Heart right ventricle (tissue), 16 donors: ENCODE measurements around the gene RAPGEF2. TPM values are rescaled to one million over a fixed set of nuclear protein-coding genes. Genes with fewer than 3 reads are reported as not detected.

Experiments used
- ATAC-seq, 8 donors: fragments of 200-7000 bp; cut with Tn5 transposase; one replicate each; pipeline ENCODE4 v1.9.1; 2020; ENCODE audit warnings: mild to moderate bottlenecking in 8 of 8, moderate library complexity in 8 of 8, moderate number of reproducible peaks in 1 of 8
- DNase-seq, 2 donors: peaks; one replicate each; pipeline ENCODE4 v3.0.0-alpha.2; 2020
- H3K27ac ChIP-seq, 10 donors: fragments of 200-600 bp; sonication (generic) in 2 of 10; one replicate each; pipeline versions ENCODE4 v1.5.0 to v1.8.0; 2020 to 2022; ENCODE audit warnings: mild to moderate bottlenecking in 3 of 10
- H3K27me3 ChIP-seq, 7 donors: fragments of 200-600 bp; one replicate each; pipeline ENCODE4 v1.8.0; 2021 to 2022; ENCODE audit warnings: mild to moderate bottlenecking in 2 of 7
- H3K36me3 ChIP-seq, 9 donors: fragments of 200-600 bp; sonication (generic) in 1 of 9; one replicate each; pipeline versions ENCODE4 v1.5.0 to v1.8.0; 2020 to 2022; ENCODE audit warnings: mild to moderate bottlenecking in 2 of 9
- H3K4me1 ChIP-seq, 9 donors: fragments of 200-600 bp; sonication (generic) in 1 of 9; one replicate each; pipeline versions ENCODE4 v1.5.0 to v1.8.0; 2020 to 2022; ENCODE audit warnings: mild to moderate bottlenecking in 4 of 9
- H3K4me3 ChIP-seq, 10 donors: fragments of 200-600 bp; sonication (generic) in 2 of 10; one replicate each; pipeline versions ENCODE4 v1.5.0 to v1.8.0; 2020 to 2022; ENCODE audit warnings: mild to moderate bottlenecking in 7 of 10, moderate library complexity in 2 of 10
- H3K9me3 ChIP-seq, 11 donors: fragments of 200-600 bp in 10 of 11; sonication (generic) in 2 of 11; one replicate each; pipeline versions ENCODE4 v1.5.0 to v1.8.0; 2013 to 2022; ENCODE audit warnings: mild to moderate bottlenecking in 2 of 11, control low read depth in 1 of 11, moderate library complexity in 1 of 11
- CTCF ChIP-seq, 9 donors: fragments of 200-600 bp; sonication (generic) in 2 of 9; IDR thresholded peaks; one replicate each; pipeline versions ENCODE4 v1.5.0 to v1.8.0; 2021 to 2022; ENCODE audit warnings: antibody characterized with exemption in 9 of 9, mild to moderate bottlenecking in 5 of 9, moderate library complexity in 1 of 9
- WGBS, 2 donors: extraction: QIAGEN DNeasy Blood & Tissue Kit; methylation state at CpG; one replicate each; pipeline ENCODE4 v1.1.7; 2013; ENCODE audit warnings: inconsistent platforms in 1 of 2; 5-methylcytosine and 5-hydroxymethylcytosine counted together
- intact Hi-C, 10 donors: fragments of 100-400 bp; cut with DNase I; formaldehyde crosslinking; loops; one replicate each; pipeline versions ENCODE4 v1.11.1 to v1.14.2; 2022
- polyA plus RNA-seq, 2 donors: library from polyadenylated mRNA; stranded (reverse); fragments of 200-250 nt; gene quantifications; one replicate each; pipeline ENCODE4 v1.2.3, GENCODE V29; 2013
- total RNA-seq, 10 donors: library from RNA; stranded (reverse); fragmentation: NEBNext Ultra II Directional in 3 of 10; extraction: Animal tissue kit (Norgen Biotek cat#: 25700) in 3 of 10; gene quantifications; one replicate each; pipeline versions ENCODE4 v1.2.1 to v1.2.4, GENCODE V29; 2021 to 2023
- donor health status: Arrhythmogenic right ventricular cardiomyopathy.
- donor health status: ischemic (EF 13 %, LVEDD 7.1; RV severe dilation, severe dysfunction).
- donor health status: healthy with polysubstance abuse.
- donor health status: DM: no; HTN: yes; CAD: no.
- donor health status: DM: no; HTN: no; CAD: no.
- donor health status: ischemic (EF 25% LVEDD 6.9; RV normal size, moderate dysfunction).
- donor health status: ischemic (EF 25% LVEDD 5.7; RV mildly dilated, moderate dysfunction).
- donor health status: healthy.
- donor health status: DM: yes; HTN: yes; CAD: no.
- donor health status: Ischemic cardiomyopathy.
- donor health status: ischemic (EF 35%, LVEDD 5.7; RV mildly dilated, moderate dysfunction).
- donor health status: nonischemic (EF 11% LVEDD 7.7; RV severe dilation, severe dysfunction).
- donor health status: DM: yes; HTN: yes; CAD: no.
- donor health status: PGD.
- donor health status: ischemic (EF 29% LVEDD 5.4; RV normal size, mild dysfunction).
- donor health status: nonischemic (EF 23%, LVEDD 6.1; RV moderate dilation, normal function).

Gene RAPGEF2
- total and polyA plus RNA-seq, 12 donors: 9.2 to 68.8 (median 53.7) TPM

- H3K36me3 ChIP-seq: no peaks in the 10 kb centered on the region
- no peak for ATAC-seq
- H3K27me3 ChIP-seq: no peaks in the 10 kb centered on the region
- no peak for DNase-seq
- H3K9me3 ChIP-seq: no peaks in the 10 kb centered on the region
- intact Hi-C loops: no loop called here
- peak overlapping the region in 6 of 10 donors; percentile 16 to 42 (median 40) for H3K4me3 ChIP-seq
- H3K4me1 ChIP-seq: peaks cover 5 to 94% (median 78%) of the 10 kb centered on the region in 9 donors
- WGBS, 2 donors: 70 to 77% methylated on average over 4 of the region's 4 CpGs
- peak overlapping the region in 7 of 10 donors; percentile 26 to 73 (median 67) for H3K27ac ChIP-seq
- no peak for TF ChIP-seq CTCF (IDR thresholded peaks at IDR 0.05)
Measured at GRCh38 chr4:159268607-159269006, 165.7 kb downstream of the RAPGEF2 start.

GRCh38 chr4:159269116-159269515 is 166.2 kb downstream of the RAPGEF2 start:
- intact Hi-C loops: no loop called here
- Histone ChIP-seq H3K4me3 (peak overlapping the region in 5 of 10 donors; percentile 16 to 42 (median 42)), H3K4me1 (peaks cover 5 to 95% (median 83%) of the 10 kb centered on the region in 9 donors), H3K9me3 (no peaks in the 10 kb centered on the region), H3K27me3 (no peaks in the 10 kb centered on the region), H3K36me3 (no peaks in the 10 kb centered on the region), H3K27ac (peak overlapping the region in 5 of 10 donors; percentile 5 to 73 (median 68))
- no peak for TF ChIP-seq CTCF (IDR thresholded peaks at IDR 0.05)
- WGBS, 2 donors: 85 to 87% methylated on average over 10 of the region's 10 CpGs
- no peak for ATAC-seq
- DNase-seq: no peak

DNA sequence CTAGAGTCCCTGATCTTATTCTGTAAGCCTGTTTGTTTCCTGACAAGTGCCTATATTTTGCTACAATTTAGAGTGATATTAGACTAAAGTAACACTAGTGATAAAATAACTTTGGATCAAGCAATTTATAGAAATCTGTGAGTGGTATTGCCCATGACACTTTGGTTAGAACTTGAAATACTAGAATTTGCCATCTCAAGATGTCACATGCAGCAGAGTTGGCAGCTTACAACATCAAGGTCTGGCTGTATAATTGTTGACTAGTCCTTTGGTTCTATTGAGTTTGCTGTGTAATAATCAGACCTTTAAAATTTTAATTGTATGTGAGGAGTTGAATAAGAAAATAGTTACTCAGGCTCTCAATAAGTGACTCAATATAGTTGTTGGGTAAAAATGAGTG is 167.1 kb downstream of the RAPGEF2 start:
- intact Hi-C loops: loop anchor here in 1 of 10 donors (10.0 kb wide), 1 partner anchor 175 kb away; no protein-coding TSS in a partner anchor

DNA sequence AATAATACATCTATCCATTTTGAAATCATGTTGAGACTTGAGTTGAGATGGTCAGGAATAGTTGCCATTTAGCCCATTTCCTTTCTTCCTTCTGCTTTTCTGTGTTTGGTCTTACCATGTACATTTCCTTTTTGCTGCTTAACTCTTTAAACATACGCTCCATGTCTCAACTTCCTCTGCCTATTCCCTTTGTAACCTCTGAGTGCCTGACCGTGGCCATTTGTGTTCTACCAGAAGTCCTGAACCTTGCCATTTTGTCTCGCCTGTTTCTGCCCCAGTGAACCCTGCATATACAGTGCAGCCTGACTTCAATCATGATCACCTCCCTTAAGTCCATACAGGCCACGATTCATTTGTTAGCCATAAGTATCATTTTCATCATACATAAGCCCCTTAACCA is 169.0 kb downstream of the RAPGEF2 start:
- peaks cover 5 to 97% (median 79%) of the 10 kb centered on the region in 9 donors for H3K4me1 ChIP-seq
- DNase-seq (no peak), ATAC-seq (peak in 1 of 8 donors; percentile 13)
- H3K9me3 ChIP-seq: no peaks in the 10 kb centered on the region
- H3K27ac ChIP-seq: peak overlapping the region in 8 of 10 donors; percentile 3 to 75 (median 43)
- intact Hi-C loops: loop anchor here in 1 of 10 donors (10.0 kb wide), 1 partner anchor 173 kb away; no protein-coding TSS in a partner anchor
- no peaks in the 10 kb centered on the region for H3K36me3 ChIP-seq
- TF ChIP-seq CTCF (IDR thresholded peaks at IDR 0.05): no peak
- no peaks in the 10 kb centered on the region for H3K27me3 ChIP-seq
- H3K4me3 ChIP-seq: no peak overlapping the region
- WGBS, 2 donors: 49 to 54% methylated on average over 4 of the region's 4 CpGs

More for the DNA sequence above, 167.1 kb downstream of the RAPGEF2 start:
- H3K27ac ChIP-seq: peak overlapping the region in 3 of 10 donors; percentile 1 to 69 (median 3)
- DNase-seq (no peak), ATAC-seq (no peak)
- H3K27me3 ChIP-seq: no peaks in the 10 kb centered on the region
- no peak overlapping the region for H3K4me3 ChIP-seq
- no peaks in the 10 kb centered on the region for H3K9me3 ChIP-seq
- no peak for TF ChIP-seq CTCF (IDR thresholded peaks at IDR 0.05)
- H3K4me1 ChIP-seq: peaks cover 5 to 98% (median 89%) of the 10 kb centered on the region in 9 donors
- H3K36me3 ChIP-seq: no peaks in the 10 kb centered on the region
